COLO668 (cell line): ENCODE measurements around the gene ZC2HC1B.

Experiments used
- DNase-seq: peaks from one replicate; lab custom pipeline; 2025; ENCODE audit not compliant: unreplicated experiment; lab: John Stamatoyannopoulos, UW

The ZC2HC1B gene

GRCh38 chr6:143929975-143930374, 65.7 kb downstream of the ZC2HC1B start:
- no peak for DNase-seq

- no peak for DNase-seq
Observed at GRCh38 chr6:143934331-143934730, 70.1 kb downstream of the ZC2HC1B start.

GRCh38 chr6:143934867-143935266, 70.6 kb downstream of the ZC2HC1B start:
- no peak for DNase-seq

GRCh38 chr6:143936347-143936746, 72.1 kb downstream of the ZC2HC1B start:
- no peak for DNase-seq

- no peak for DNase-seq
Observed at GRCh38 chr6:143936778-143937667, 72.7 kb downstream of the ZC2HC1B start.

- no peak for DNase-seq
Observed at GRCh38 chr6:143937668-143937970, 73.3 kb downstream of the ZC2HC1B start.

- no peak for DNase-seq
Observed at GRCh38 chr6:143939364-143939763, 75.1 kb downstream of the ZC2HC1B start.

- DNase-seq: peak; percentile 29
Observed at GRCh38 chr6:143940011-143940597, 75.8 kb downstream of the ZC2HC1B start.

GRCh38 chr6:143941852-143942627, 77.8 kb downstream of the ZC2HC1B start:
- peak; percentile 51 for DNase-seq

- DNase-seq: no peak
Observed at GRCh38 chr6:143948208-143948607, 83.9 kb downstream of the ZC2HC1B start.

- DNase-seq: no peak
Observed at GRCh38 chr6:143949535-143949934, 85.3 kb downstream of the ZC2HC1B start.

GRCh38 chr6:143949962-143950361, 85.7 kb downstream of the ZC2HC1B start:
- DNase-seq: no peak

GRCh38 chr6:143950875-143951274, 86.6 kb downstream of the ZC2HC1B start:
- no peak for DNase-seq

- no peak for DNase-seq
Observed at GRCh38 chr6:143952060-143952778, 87.9 kb downstream of the ZC2HC1B start.

- DNase-seq: no peak
Observed at GRCh38 chr6:143952947-143953701, 88.8 kb downstream of the ZC2HC1B start.

GRCh38 chr6:143953922-143954321, 89.6 kb downstream of the ZC2HC1B start:
- DNase-seq: no peak

GRCh38 chr6:143955971-143956370, 91.7 kb downstream of the ZC2HC1B start:
- no peak for DNase-seq

GRCh38 chr6:143957679-143958274, 93.5 kb downstream of the ZC2HC1B start:
- DNase-seq: no peak

- DNase-seq: no peak
Observed at GRCh38 chr6:143958839-143959399, 94.6 kb downstream of the ZC2HC1B start.

- no peak for DNase-seq
Observed at GRCh38 chr6:143959927-143960326, 95.7 kb downstream of the ZC2HC1B start.
